Measurements from ENCODE around the gene AKR1C2.

DNA sequence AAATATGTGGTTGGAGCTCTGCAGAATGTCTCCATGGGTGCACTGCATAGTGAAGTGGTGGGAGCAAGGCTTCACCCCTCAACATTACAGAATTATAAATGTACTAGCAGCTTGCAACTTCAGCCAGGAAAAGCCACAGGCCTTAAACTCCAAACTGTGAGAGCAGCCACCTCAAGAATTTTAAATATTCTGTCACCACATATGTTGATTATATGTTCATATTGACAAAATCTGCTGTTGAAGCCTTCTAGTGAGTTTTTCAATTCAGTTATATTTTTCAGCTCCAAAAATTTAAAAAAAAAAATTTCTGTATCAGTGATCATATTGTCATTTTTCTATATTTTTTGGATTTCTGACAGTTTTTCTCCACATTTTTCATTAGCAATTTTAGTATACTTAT lies 30.9 kb upstream of the AKR1C2 start:
- TF ChIP-seq, protein P1, sequence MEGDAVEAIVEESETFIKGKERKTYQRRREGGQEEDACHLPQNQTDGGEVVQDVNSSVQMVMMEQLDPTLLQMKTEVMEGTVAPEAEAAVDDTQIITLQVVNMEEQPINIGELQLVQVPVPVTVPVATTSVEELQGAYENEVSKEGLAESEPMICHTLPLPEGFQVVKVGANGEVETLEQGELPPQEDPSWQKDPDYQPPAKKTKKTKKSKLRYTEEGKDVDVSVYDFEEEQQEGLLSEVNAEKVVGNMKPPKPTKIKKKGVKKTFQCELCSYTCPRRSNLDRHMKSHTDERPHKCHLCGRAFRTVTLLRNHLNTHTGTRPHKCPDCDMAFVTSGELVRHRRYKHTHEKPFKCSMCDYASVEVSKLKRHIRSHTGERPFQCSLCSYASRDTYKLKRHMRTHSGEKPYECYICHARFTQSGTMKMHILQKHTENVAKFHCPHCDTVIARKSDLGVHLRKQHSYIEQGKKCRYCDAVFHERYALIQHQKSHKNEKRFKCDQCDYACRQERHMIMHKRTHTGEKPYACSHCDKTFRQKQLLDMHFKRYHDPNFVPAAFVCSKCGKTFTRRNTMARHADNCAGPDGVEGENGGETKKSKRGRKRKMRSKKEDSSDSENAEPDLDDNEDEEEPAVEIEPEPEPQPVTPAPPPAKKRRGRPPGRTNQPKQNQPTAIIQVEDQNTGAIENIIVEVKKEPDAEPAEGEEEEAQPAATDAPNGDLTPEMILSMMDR (IDR thresholded peaks at IDR 0.05), result no peak
- TF ChIP-seq EP300 (IDR thresholded peaks at IDR 0.05), result no peak
- TF ChIP-seq PHF8 (IDR thresholded peaks at IDR 0.05; ENCODE audit: borderline replicate concordance, low read depth), result no peak
- TF ChIP-seq POLR2A (IDR thresholded peaks at IDR 0.05; ENCODE audit: low read length), result no peak
- TF ChIP-seq CBX2 (IDR thresholded peaks at IDR 0.05; ENCODE audit: borderline replicate concordance, low read depth), result no peak
- TF ChIP-seq, protein P2, sequence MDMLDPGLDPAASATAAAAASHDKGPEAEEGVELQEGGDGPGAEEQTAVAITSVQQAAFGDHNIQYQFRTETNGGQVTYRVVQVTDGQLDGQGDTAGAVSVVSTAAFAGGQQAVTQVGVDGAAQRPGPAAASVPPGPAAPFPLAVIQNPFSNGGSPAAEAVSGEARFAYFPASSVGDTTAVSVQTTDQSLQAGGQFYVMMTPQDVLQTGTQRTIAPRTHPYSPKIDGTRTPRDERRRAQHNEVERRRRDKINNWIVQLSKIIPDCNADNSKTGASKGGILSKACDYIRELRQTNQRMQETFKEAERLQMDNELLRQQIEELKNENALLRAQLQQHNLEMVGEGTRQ (IDR thresholded peaks at IDR 0.05), result no peak

All from A549 (cell line).